SKM-1 treated with dmso at 0.1 percent for 144 hours (cell line): ENCODE results near the gene VPS50.
A peak's percentile ranks its signal among the peaks of the same experiment; 100 is the strongest.

Source experiments
- DNase-seq: peaks from one replicate; lab custom pipeline; 2025; ENCODE audit not compliant: unreplicated experiment; lab: John Stamatoyannopoulos, UW

Gene VPS50, protein sequence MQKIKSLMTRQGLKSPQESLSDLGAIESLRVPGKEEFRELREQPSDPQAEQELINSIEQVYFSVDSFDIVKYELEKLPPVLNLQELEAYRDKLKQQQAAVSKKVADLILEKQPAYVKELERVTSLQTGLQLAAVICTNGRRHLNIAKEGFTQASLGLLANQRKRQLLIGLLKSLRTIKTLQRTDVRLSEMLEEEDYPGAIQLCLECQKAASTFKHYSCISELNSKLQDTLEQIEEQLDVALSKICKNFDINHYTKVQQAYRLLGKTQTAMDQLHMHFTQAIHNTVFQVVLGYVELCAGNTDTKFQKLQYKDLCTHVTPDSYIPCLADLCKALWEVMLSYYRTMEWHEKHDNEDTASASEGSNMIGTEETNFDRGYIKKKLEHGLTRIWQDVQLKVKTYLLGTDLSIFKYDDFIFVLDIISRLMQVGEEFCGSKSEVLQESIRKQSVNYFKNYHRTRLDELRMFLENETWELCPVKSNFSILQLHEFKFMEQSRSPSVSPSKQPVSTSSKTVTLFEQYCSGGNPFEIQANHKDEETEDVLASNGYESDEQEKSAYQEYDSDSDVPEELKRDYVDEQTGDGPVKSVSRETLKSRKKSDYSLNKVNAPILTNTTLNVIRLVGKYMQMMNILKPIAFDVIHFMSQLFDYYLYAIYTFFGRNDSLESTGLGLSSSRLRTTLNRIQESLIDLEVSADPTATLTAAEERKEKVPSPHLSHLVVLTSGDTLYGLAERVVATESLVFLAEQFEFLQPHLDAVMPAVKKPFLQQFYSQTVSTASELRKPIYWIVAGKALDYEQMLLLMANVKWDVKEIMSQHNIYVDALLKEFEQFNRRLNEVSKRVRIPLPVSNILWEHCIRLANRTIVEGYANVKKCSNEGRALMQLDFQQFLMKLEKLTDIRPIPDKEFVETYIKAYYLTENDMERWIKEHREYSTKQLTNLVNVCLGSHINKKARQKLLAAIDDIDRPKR

DNA sequence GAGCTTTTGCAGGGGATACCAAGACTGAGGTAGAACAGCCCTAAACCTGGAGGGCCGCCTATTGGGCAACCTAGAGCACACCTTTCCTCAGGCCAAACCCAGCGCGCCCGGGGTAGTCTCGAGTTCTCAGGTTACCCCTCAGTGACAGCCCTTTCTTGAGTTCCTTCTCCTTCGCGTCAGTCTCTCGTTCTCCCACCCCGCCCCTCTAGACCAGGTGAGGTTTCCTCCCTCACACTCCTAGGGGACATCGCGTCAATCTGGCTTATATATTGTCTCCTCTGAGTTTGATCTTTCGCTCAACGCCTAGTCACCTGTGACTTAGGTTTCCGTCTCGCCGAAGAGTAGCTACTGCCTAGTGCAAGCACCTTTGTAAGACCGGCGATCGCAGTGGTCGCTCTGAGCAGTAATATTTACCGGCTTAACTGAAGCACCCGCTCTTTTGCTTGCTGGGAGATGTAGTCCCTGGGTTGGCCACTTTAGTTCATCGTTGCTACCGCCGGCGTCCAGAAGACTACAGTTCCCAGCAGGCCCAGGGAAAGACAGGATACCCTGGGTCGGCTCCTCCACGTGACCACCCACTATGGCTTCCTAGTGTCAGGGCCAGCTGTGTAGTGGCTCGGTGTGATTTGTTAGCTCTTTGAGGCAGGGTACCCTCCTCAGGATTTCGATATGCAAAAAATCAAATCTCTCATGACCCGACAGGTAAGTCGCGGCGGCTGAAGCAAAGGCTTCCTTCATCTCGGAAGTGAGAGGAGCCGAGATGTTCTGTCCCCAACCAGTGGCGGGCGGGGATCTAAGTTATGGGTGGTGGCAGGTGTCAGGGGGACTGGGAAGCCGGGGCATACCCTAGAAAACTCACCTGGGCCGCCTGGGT, at the start of gene VPS50:
VPS50 (plus strand) TSS at position 568 of the 874 bp plus-strand sequence; CDS start at position 670, 102 bp downstream.
- DNase-seq = peak; percentile 90

DNA sequence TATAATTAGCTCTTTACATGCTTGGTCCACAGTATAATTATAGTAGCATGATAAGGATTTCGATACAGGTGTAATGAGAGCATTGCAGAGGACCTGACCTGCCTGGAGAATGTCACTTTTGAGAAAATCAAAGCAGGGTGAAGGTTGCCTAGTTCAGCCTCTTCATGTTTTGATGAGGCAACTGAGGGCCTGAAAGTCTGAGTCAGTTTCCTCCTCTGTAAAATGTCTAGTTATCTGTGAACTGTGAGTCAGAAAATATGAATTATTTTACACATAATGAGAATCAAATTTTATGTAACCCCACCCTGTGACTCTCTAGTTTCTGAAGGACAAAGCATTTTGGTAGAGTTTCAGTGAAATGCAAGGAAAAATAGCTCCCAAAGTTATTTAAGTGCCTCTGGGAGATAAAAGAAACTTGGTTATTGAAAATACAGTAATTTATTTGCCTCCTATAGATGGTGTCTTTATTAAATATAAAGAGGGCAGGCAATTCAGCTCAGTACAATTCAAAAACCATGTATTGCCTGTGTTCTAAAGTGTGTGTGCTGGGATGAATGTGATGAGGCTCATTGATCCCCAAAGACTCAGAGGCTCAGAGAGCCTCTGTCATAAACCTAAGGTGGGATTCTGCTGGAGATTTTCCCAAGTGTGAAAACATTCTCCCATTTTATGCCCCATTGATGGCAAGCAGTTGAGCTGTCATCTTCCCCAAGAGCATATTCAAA, 46.7 kb upstream of the VPS50 start:
- no peak for DNase-seq

DNA sequence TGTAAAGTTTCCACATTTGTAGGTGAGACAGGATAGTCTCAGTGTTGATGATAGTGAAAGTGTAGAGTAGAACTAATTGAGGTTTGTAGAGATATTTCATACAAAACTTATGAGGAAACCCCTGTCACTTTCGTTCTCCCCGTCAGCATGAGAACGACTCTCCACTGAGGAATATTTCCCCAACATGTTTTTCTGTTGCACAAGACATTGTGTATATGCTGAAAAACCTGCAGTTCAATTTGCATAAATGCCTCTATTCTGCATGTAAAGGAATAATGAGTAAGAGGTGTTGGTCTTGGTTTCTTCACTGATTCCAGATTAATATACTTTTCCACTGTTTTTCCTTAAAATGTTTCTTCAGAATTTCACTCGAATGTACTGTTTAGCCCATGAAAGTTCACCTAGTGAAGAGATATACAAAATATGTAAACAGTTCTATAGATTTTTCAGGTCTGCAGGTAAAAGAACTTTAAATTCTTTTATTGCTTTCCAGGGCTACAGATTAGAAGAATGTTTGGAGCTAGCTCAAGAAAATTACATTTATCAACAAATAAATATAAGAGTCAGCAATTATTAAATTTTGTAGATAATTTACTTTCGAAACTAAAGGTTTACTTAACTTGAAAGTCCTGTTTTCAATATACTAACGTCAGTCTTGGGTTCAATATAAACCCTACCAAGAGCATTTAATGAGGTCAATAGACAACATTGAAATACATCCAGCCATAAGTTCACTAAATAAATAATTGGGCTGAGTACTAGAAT, 43.1 kb upstream of the VPS50 start:
- no peak for DNase-seq

DNA sequence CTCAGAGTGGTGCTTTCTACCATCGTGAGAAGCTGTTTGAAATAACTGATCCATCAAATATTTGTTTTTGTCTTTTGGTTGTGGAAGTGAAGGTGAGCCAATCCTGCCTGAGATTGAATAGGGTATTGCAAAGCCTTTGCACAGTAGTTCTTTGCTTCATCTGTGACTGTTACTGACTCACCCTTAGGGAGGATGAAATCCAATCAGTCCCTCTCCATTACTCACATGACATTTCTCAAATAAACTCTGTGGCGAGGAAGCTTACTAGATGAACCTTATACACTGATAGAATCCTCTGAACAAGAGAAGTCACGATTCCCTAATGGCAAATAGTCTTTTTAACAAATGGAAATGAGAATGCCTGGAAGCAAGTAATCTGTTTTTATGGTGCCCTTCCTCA, 37.8 kb upstream of the VPS50 start:
- DNase-seq = no peak

DNA sequence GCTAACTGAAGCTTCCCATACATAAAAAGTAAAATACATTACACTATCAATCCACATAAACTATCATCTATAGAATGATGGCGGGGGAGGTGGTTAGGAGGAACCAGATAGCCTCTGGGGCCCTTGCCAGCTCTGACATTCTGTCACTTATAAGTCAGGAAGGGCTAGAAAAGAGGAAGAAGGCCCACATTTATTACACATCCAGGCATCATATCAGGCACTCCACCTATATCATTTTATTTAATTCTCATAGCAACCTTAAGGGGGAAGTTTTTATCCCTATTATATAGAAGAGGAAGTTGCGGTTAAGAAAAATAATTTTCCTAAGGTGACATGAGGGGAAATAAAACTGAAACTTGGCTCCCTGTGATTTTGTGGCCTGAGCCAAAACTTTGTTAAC, 35.8 kb upstream of the VPS50 start:
- no peak for DNase-seq

DNA sequence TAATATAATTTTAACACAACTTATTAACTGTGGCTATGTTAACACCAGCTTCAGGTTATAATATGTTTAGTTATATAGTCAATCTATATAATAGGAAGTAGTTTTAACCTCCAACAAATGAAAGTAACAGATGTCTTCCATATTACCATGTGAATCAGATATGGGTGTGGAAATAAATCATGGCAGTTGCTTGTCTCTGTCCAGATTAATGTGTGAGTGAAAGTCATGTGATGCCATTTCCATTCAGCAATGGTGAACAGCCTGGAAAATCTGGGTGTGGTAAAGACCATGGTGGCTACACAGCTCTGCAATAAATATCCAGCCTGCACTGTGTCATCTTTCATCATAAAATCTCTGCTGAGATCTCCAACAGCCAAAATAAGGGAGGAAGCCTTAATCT, 33.7 kb upstream of the VPS50 start:
- no peak for DNase-seq

DNA sequence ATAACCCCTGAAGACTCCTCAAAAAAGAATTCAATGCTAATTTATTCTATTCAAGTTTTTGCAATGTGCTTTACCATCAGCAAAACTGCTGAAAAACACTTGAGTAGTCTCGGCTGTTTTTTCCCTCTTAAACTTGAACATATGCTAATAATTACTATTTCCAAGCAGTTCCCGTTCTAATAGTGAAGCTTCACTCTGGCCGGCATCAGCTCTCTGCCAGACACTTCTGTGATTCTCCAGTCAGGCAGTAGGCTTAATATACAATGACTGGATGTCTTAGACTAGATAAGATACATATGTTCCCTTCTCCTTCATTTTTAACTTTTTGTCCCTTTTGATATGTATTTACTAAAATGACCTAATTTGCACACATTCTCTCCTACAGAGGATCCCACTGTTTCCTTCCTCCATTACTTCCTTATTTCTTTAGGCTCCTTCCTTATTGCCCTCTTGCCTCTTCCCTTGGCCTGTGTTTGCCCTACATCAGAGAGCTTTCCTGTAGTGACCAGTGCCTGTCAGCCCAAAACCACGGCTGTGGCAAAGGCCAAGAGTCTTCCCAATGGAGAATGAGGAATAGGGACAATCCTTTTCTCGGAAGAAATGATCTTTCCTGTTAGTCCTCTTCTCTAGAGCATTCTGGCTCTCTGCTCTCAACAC, 29.4 kb upstream of the VPS50 start:
- no peak for DNase-seq

DNA sequence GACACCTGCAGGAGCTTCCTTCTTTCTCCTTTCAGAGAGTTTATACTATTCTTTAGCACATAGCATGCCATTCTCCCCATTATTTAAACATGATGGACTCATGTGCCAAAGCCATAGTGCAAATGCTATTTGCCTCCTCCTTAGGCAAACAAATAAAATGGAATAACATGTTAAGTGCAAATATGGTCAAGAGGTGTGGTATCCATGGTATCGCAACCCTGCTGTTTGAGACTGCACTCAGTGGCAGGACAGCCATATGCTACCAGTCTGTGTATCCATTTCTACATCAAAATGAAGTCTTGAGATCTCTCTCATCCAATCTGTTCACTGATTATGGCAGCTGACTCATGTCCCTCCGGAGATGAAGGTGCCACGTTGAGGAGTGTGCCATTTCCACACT, 28.7 kb upstream of the VPS50 start:
- no peak for DNase-seq

DNA sequence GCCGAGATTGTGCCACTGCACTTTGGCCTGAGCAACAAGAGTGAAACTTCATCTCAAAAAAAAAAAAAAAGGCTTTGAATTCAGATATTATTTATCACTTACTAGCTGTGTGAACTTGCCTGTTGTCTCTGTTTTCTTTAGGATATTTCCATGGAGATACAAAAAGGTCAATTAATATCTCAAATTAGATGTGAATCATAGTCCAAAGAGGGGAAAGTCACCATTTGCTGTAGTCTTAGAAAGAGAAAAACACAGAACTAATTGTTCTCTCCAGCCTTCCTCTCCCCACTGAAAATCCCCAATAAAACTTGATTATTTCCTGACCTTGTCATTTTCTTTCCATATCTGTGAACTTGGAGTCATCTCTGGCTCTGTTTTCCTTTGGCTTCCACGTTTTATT, 27.1 kb upstream of the VPS50 start:
- DNase-seq = no peak

DNA sequence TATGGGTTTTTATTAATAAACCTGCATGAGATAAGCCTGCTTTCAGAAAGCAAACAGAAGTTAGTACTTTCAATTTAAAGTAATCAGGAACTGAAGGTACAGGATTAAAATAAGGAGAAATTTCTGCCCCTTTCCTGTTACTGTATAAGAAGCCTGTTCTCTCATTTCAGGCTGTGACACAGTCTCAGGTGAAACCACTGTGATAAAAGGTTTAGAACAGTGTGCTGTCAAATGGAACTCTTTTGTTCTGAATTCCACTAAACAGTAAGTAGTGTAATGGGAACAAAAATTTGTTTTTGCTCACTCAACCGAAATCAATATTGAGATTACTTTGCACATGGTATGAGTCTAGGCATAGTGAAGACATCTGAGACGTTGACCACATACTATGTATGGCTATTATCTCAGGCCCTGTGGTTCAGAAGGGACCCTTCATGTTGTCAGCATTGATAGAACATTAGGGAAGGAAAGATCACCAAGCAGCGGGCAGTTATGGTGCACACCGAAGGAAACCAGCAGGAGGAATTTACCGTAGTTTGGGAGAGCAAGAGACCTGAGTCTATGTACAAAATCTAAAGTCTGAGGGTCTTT, 20.8 kb upstream of the VPS50 start:
- no peak for DNase-seq

DNA sequence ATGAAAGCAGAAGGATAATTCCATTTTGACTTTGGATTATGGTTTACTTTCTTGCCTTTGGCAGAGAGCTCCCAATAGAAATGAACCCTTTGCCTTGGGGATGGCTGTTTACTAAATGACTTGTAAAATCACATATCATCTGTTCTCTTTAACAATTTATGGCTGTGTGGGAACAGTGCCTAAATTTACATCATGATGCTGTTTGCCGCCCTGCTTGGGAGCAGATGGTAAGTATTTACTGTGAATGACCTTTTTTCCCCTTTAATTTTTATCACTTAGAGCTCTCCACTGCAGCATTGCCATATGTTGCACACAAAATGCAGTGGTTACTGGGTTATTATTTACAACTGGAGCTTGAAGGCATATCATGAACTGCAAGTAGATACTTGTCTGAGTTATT, 19.3 kb upstream of the VPS50 start:
- DNase-seq = no peak

DNA sequence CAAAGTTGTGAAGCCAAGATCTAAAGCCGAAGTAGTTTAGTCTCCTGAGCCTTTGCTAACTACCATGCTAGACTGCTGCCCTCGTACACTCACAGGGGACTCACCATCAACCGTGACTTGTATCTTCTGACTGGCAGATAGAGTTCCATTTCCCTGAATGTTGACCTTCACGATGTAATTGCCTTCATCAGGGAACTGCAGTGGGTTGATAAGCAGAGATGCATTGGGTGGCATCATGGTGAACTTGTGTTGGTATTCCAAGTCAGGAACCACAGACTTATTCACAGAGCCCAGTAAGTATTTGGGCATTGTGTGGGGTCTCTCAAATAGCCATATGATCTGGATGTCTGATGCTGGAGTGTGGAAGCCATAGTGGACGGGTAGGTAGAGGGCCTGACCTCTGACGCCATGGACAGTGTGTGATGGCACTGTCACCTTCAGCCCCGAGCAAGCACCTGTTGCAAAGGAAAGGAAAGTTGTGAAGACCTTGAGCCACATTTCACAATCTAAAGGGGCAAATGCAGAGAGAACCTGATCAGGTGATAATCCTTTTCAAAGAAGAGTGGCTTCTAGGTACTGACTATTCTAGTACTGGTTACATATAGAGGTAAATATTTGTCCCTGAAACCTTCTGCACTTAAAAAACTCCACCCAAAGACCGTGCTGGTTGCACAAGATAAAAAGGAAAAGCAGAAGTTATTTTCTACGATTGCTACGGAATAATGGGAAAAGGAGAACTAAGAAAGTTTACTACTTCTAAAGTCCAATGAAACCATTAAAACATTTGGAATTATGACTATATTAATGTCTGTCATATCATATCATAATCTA, 13.0 kb upstream of the VPS50 start:
- no peak for DNase-seq

DNA sequence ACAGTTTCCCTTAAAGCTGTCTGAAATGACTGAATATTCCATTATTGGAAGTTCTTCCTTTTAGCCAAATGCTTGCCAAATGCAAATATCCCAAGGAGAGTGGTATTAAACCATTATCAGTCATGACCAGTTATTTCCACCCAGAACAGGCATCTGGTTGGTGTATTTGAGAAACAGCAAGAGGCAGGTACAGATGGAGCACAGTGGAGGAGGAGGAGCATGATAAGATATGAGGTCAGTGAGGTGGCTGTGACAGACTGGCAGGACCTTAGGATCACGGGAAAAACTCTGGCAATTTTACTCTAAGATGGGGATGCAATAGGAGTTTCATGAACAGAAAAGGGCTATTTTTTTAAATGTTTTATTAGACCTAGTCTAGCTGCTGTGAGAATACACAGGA, 12.3 kb upstream of the VPS50 start:
- DNase-seq = no peak

DNA sequence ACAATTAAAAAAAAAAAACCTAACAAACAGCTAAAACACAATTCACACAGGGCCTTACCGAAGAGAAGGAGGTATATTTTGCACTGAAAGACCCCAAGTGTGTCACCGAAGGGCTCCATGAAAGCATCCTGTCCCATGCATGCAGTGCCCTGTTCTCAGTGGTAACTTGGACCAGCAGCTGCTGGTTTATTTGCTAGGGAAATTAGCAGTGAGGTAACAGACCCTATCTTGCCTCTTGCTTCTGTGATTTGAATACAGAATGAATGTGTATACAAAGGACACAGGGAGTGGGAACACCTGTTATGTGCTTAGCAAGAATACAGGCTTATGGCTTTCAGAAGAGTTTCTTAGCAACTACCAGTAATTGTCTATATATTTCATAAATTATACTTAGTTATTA, 5.9 kb upstream of the VPS50 start, which contains the start of gene HEPACAM2:
HEPACAM2 (minus strand) TSS at position 160 of the 400 bp plus-strand sequence.
- no peak for DNase-seq

DNA sequence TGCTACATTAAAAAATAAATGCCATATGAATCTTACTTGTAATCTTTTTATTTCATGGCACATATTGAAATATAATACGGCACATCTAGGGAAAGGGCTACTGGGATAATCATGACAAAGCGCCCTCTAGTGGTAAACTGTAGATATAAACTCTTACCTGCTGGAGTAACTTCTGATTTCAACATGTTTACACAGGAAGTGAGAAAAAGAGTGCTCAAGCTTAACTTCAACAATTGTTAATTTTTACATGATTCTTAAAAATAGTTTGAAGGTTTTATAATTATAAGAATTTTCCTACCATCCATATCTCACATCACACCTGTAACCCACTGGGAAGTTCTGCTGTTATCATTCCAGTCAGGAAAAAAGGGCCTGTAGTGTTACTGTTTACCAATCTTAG, 3.9 kb upstream of the VPS50 start:
- peak; percentile 77 for DNase-seq

DNA sequence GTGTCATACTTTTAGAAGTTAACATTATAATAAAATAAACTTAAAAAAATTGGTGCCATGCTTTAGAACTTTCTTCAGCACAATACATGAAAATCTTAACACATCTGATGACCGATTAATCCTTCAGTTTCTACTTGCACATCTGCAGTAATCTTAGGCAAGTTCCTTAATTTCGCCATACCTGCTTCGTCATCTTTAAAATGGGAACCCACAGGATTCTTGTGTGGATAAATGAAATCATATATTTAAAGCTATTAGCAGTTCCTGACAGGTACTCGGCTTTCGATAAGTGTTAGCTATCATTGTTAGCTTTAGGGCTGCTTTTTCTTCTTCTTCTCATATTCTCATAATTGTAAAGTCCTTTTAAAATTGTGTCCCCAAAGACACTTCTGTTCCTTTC, 907 bp upstream of the VPS50 start:
- peak; percentile 35 for DNase-seq

DNA sequence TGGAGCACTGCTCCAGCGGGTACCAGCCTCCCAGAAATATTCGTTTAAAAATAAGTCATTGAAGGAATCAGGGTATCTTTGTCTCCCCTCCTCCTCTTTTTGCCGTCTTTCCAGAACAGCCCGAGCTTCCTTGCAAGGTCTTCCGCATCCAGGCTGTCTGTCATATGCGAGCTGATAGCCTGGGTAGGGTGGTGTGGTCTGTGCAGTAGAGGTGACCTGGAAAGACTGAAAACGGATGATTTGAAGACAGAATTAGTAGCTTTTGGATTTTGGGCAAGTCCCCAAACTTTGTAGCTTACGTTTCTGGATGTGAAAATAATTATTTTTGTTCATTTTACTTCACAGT, 480 bp downstream of the VPS50 start:
- DNase-seq = no peak

DNA sequence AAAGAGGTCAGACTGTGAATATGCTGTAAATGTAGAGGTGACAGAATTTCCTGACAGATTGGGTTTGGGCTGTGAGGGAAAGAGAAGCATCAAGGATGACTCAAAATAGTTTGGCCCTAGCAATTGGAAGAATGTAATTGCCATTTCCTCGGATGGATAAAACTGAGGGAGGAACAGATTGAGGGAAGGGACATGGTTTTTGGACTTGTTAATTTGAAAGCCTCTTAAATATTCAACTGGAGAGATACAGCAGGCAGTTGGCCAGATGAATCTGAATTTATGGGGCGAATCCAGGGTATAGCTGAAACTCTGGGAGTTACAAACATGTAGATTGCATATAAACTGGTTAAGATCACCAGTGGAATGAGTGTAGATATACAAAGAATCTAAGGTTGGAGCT, 3.4 kb downstream of the VPS50 start:
- no peak for DNase-seq
